ENCODE measurements around the gene GRIK2.

DNA sequence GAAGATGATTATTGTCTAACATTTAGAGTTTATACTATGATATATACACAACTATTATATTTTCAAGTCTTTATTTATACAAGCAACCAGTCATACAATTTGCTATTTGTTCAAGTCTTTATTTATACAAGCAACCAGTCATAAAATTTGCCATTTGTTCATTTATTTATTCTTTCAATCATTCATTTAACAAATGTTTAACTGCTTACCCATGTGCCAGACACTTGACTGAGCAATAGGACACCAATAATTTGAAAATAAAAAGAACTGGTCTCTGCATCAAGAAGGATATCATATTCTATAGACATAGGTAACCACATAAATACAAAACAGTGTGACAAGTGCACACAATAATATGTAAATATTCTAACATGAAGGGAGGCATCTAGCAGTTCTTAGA, 20.3 kb downstream of the GRIK2 start:
- TF ChIP-seq, protein P1, sequence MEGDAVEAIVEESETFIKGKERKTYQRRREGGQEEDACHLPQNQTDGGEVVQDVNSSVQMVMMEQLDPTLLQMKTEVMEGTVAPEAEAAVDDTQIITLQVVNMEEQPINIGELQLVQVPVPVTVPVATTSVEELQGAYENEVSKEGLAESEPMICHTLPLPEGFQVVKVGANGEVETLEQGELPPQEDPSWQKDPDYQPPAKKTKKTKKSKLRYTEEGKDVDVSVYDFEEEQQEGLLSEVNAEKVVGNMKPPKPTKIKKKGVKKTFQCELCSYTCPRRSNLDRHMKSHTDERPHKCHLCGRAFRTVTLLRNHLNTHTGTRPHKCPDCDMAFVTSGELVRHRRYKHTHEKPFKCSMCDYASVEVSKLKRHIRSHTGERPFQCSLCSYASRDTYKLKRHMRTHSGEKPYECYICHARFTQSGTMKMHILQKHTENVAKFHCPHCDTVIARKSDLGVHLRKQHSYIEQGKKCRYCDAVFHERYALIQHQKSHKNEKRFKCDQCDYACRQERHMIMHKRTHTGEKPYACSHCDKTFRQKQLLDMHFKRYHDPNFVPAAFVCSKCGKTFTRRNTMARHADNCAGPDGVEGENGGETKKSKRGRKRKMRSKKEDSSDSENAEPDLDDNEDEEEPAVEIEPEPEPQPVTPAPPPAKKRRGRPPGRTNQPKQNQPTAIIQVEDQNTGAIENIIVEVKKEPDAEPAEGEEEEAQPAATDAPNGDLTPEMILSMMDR (IDR thresholded peaks at IDR 0.05): no peak
- TF ChIP-seq POLR2A (IDR thresholded peaks at IDR 0.05): no peak
- no peak for TF ChIP-seq EP300 (IDR thresholded peaks at IDR 0.05)
- no peak for TF ChIP-seq POLR2AphosphoS5 (IDR thresholded peaks at IDR 0.05)

All from suprapubic skin (tissue), 4 donors.